ENCODE results near the gene MAST4.
A peak's percentile ranks its signal among the peaks of the same experiment; 100 is the strongest.
"Not testable (repeated sequence)": the region's sequence is repeated elsewhere in the genome, so short reads cannot be mapped to it uniquely, and the experiment has no call there.

The MAST4 gene

DNA sequence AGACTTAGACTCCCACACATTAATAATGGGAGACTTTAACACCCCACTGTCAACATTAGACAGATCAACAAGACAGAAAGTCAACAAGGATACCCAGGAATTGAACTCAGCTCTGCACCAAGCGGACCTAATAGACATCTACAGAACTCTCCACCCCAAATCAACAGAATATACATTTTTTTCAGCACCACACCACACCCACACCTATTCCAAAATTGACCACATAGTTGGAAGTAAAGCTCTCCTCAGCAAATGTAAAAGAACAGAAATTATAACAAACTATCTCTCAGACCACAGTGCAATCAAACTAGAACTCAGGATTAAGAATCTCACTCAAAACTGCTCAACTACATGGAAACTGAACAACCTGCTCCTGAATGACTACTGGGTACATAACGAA is 156.5 kb downstream of the MAST4 start:
- FAIRE-seq = not testable (repeated sequence)

DNA sequence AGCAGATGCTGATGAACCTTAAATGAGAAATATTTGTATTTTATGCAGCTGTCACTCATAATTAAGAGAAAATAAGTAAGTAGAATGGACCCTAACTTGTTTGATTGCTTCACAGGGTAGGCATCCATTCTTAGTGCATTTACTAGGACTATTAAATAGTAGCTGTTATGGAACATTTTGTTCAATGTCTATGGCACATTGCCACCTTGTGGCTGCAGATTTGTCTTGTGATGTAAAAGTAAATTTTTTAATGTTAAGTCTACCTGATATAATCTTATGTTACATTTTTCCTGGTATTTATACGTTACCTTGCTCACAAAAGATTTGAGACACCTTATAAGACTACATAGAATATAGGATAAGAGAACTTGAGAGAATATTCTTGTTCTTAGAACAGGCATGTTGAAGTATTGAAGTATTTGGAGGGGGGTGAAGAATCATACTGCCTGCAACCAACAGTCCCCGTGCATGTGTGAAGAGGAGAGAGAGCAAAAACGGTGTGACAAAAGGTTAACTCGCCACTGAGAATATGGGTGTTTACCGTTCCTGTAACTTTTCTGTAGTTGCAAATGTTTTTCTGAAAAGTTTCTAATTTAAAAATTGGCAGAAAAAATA is 161.1 kb downstream of the MAST4 start:
- peak; percentile 93 for FAIRE-seq

DNA sequence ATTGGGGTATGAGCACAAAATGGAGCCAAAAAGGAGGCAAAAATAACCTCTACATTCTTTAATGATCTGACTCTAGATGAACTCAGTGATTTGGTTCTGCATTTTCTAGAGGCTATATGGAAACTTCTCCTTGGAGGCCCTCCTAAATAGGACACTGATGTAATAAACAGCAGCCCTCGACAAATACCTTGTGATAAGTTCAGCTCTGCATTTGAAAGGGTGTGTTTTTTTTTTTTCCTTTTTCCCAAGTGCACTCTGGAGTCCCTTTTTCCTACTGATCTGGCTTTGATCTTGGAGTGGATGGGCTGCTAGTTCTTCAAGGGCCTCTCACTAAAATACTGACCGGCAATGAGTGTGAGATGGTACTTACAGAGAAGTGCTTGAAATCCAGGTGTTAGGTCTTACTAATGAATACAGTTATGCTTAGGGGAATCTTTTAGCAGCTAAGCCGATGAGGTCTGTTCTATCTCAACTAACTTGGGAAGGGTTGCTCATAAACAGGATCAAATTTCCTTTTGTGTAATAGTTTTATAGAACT is 161.7 kb downstream of the MAST4 start:
- no peak for FAIRE-seq

DNA sequence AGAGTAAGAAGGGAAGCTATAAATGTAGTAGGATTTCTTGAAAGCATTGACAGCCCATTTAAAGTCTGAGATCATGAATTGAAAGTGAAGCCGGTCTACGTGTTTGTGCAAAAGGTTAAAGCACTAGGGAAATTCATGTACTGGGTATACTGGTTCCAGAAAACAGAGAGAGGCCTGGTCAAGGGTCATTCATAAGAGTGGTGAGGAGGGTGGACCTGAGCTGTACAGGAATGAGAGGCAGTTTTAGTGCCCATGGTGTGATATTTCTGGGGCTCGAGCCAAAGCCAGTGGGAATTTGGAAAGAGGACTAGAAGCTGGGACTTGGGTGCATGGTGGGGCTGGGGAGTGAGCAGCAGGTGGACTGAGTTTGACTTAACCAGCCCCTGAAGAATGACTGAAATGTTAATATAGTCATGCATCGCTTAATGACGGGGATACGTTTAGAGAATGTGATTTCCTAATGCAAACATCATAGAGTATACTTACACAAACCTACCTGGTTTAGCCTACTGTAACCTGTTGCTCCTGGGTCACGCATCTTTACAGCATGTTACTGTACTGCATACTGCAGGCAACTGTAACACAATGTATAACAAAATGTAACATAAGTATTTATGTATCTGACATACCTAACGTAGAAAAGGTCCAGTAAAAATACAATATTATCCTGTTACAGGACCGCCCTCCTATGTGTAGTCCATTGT is 173.0 kb downstream of the MAST4 start:
- no peak for FAIRE-seq

DNA sequence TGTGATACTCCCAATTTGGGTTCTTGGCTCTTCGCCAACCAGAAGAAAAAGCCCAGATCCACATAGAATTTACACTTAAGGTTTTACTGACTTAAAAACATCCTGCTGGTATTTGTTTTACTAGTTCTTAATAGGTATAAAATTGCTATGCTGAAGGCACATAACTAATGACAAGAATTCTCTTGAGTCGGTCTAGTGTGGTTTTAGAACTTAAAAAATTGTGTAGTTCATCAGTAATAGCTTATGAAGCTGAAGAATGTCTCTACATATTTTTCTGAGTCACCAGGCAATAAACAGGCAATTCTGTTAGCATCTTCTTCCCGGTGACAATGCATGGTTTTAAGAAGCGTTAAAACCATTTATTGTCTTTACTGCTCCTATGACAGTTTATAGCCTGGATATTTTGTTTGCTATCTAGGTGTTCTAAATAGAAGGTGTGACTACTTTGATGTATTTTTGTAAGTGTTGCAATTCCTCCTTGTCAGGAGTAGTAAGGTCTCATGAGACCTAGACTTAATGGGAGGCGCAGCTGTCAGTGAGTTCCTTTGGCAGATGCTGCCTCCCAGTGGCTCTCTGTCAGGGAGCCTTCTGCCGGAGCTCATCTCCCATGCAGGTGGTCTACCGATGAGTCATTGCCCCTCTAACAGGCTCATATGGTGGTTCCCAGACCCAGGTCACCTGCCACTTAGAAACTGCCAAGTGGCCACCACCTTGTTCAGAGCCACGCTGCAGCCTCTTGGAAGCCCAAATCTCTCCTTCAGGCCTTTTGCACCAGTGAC is 173.8 kb downstream of the MAST4 start:
- FAIRE-seq = no peak

DNA sequence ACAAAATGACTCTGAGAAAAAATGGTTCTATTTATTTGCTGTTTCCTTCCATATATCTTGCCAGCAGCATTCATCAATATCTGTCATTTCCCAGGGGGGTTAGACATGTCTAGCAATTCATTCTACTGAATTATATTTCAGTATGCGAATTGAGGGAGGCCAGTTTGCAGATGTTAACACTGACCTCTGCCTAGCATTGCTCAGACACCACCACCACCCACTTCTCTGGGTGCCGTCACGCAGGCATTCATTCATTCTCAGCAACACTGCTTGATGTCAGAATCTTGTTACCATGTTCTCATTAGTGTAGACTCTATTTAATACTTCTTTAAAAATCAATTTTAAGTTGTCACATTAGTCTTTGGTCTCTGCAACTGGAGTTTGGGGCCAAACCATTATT is 181.7 kb downstream of the MAST4 start:
- FAIRE-seq = no peak

DNA sequence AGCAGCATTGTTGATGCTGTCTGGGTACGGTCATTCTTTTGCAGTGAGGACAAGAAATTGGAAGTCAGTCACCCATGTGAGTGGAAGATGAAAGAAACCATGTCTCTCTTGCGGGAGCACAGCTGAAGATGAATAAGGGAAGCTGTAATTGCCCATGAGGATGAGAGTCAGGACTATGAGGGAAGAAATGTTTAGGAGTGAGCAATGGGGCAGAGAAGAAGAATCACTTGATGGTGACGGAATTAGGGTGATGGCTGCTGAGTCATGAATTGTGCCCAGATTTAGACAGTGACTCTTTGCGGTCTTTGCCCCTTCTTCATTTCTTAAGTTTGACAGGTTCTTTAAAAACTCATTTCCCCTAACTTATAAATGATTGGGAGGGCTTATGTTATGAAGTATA is 183.3 kb downstream of the MAST4 start:
- FAIRE-seq = no peak

DNA sequence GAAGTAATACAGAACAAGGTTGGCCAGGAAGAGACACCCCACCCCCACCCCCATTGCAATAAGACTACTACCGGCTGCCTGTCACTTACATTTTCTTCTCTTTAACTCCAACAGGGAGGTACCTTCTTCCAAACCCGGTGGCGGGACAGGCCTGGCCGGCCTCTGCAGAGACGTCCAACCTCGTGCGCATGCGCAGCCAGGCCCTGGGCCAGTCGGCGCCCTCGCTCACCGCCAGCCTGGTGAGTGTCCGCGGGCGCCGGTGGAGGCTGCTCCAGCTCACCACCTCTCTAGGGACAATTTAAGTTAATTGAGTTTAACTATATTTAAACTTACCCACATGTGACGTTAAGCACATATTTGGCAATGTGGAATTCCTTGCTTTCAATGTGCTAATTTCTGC is 192.4 kb downstream of the MAST4 start:
- FAIRE-seq = no peak

DNA sequence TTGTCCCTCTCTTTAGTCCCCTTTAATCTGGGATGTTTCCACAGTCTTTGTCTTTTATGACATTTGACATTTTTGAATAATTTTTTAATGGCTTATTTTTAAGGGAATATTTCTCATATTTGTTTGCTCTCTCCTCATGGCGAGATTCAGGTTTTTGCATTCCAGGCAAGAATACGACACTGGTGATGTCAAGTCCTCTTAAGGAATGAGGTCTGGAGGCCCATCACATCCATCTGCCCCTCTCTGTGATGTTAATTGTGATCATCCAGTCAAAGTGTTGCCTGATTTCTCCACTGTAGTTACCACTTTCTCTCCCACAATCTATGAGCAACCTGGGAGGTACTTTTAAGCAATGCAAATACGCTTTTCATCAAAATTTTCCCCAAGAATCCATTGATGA is 193.2 kb downstream of the MAST4 start:
- FAIRE-seq = no peak

DNA sequence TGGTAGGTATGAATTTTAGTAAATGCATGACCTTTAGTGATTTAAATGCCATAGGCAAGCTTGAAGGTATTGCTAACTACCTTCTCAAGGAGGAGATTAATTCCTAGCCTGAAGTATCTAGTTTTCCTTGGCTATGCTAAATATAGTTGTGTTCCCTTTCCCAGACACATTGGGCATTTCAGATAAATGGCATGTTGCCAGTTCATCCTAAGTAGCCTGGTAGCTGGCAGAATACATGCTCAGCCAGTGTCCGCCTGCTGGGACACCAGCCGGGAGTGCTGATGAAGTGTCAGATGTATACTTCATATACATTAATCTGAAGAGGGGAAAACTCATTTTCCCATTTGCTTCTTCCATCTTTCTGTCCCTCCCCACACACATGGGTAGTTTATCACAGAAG is 196.9 kb downstream of the MAST4 start:
- no peak for FAIRE-seq

DNA sequence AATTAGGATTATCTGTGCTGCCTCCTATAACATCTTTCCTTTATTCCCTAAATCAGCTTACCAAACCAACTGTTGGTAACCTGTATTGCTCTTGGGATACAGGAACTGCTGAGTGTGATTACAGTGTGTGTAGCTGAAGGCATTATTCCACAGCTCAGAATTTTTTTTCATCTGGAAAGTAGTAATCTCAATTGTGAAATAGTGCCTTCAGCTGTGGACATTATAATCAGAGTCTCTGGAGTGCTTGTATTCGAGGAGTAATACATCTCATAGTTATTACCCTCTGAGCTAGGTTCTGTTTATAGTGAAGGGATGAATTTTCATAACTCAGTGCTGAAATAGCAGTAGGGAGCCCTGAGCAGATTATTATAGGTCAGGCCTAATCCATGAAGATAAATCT is 199.5 kb downstream of the MAST4 start:
- peak; percentile 51 for FAIRE-seq

DNA sequence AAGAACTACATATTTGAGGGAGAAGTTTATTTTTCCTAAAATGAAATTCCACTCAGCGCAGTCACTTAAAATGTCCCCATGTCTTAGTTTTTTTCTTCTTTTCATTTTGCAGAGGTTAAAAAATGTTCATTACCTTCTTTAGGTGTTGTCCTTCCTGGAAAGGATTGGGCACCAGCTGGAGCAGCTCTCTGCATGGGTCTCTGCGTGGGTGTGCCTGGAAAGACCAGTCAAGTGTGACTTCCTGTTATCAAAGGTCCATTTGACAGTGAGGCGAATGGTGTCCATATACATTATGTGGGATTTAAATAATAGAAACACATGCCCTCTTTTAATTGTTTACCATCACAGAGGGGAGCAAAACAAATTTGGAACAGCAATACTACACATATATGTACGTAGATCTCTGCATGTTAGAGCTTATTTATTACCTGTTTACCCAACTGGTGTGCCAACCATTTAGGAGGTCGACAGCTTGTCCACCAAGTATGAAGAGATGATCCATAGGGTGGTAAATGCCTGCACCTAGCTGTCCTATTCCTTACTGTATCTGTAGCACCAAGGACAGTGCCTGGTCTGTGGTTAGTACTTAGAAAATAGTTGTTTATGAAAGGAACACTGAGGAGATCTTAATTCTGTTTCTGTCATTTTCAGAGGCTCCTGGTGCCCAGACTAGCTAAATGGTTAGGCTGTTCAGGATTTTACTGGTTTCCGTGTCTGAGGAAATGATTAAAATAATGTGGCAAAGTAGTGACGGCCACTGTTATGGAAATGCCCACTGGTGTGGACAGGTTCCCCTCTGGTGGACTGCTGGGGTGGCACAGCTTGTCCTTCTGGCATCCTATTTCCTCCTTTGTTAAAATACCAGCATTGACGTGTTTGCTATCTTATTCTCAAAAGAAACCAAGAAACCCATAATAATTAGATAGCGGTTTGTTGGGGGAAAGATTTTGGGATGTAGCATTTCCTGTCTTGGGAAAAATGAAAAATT is 200.4 kb downstream of the MAST4 start:
- no peak for FAIRE-seq

DNA sequence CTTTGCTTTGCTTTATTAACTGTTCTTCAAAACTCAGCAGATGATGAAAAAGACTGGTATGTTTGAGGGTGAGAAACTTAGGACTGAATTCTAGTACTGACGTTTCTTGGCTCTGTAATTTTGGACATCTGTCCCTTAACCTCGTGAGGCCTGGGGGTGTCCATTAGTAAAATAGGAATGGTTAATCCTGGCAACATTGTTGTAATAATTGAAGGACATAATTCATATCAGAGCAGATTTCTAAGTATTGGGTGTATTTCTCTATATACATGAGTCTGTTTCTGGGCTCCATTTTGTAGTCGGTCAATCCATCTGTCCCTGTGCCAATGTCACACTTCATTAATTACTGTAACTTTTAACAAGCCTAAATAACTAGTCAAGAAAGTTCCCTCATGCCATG is 206.7 kb downstream of the MAST4 start:
- no peak for FAIRE-seq

DNA sequence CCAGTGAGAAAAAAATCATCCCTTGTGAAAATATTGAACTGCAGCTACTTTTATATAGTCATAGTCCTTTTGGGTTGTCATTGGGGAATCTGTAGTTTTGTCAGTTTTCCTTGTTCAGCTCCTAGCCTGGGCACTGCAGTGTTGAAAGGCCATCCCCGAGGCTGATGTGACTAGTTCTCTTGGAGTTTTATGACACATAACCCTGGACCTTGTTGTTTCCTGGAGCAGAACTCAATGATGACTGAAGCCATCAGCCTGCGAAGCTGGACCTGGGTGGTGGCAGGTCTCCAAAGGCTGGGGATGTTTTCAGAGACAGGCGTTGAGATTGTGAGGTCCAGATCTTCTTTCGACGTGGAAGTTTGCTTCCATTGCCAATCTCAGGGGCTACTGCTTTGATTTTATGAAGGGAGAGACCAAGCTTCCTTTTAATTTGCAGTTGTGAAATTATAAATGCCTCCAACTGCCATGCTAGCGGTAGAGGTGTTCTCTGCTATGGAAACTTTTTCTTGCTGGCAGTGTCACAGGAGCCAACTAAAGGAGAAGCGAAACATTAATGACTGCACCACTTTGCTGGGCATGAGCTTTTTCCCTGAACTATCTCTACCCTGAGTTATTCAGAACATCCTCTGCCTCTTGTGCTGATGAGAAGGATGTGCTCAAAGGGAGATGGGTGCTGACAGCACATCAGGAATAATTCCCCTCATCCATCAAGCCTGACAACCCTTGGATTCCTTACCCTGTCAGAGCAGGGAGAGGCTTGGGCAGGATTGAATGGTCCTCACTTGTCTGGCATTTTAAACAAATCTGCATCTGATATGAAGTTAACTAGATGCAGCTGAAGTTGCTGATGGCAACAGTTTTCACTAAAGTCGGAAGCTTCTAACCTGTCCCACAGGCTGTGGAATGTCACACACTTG is 209.6 kb downstream of the MAST4 start:
- FAIRE-seq = no peak

DNA sequence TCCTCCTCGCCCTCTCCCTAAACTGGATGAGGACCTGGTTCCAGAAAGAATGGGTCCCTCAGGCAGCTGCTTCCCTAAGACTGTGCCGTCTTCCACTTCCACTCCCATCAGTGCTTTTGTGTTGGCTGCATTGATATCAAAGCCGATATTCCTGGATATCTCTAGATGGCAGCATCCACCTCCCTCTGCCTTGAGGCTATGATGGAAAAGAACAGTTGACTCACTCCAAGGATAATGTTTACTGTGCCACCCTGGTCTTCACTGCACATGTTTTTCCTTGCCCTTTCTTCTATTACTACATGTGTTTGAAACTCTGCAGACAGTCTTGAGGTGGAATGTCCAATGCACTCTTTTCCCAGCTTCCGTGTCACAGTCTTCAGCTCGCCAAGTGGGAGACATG is 211.6 kb downstream of the MAST4 start:
- no peak for FAIRE-seq

DNA sequence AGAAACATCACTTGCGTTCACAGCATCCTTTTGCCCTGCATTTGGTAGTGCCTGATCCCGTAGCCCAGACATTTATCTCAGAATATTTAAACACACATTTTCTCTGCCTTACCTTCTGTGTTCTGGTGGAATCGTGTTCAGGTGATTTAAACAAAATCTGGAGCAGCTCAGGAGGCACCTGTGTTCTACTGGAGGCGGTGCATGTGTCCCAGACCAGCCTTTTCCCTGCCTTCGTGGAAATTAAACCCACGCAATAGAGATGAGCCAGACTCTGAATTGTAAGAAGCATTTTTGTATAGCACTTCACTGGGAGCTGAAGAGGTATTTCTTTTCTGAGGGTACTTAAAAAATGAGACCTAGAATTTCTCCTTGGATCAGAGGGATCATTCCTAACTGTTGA is 212.5 kb downstream of the MAST4 start:
- FAIRE-seq = no peak

DNA sequence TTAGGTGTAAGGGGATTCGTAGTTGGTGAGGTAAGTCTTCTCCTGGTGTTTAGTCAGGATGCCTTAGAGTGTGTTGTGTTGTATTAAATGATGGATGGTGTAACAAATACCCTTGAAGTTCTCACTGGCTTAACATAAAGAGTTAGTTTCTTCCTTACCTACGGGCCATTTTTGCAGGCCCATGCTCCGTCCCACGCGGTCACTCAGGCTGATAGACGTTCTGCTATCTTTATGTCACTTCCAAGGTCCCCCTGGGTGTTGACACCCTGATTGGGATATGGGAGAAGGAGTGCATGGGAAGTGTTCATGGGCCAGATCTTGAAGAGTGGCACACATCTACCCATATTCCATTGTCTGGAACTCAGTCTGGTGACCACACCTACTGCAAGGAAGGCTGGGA is 214.0 kb downstream of the MAST4 start:
- FAIRE-seq = no peak

DNA sequence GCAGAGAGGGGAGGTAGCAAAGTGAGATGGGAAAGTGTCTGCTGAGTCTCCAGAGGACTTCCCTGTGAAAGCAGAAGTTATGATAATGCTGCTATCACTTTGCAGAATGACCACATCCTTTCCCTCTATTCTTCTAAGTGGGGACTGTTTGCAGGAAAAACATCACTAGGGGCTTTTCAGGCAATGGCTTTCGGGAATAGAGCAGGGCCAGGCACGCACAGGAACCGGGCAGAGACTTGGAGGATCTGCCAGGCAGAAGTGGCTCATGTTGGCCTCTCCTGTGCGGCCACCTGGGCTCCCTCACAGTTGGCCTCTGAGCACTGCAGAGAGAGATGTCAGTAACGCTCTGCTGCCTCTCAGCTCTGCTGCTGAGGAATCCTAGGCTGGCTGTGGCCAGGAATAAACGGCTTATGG is 214.7 kb downstream of the MAST4 start:
- FAIRE-seq = no peak

DNA sequence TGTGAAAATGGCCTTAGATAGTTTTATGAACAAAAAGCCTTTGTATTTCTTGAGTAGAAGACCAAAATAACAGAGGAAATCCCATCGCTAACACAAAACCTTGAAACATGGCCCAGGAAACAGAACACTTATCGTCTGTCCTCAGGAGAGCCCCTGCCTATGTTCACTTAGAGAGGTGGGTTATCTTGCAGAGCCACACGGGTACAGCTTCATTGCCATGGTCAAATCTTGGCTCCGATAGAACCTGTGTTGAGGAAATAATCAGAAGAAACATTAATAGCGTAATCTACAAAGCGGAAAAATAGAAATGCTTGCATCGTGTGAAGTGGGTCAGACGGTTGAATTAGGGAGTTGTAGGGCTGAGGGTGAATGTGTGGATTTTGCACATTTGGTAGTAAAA is 216.1 kb downstream of the MAST4 start:
- FAIRE-seq = no peak

DNA sequence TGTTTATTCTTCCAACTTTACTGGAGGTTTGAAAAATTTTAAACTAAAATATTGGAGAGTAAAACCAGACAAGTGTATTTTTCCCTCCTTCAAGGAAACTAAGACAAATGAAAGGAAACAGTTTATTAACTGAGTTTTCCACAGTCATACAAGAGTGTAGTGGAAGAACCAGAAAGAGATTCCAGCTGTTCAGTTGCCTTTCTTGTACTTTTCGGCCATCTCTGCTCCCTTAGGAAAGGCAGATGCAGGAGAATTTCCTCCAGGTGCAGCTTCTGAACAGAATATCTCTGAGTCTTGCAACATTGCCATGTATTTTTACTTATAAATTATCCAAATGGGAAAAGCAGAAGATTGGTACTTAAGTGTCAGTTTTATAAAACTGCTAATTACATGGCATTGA is 217.1 kb downstream of the MAST4 start:
- no peak for FAIRE-seq

DNA sequence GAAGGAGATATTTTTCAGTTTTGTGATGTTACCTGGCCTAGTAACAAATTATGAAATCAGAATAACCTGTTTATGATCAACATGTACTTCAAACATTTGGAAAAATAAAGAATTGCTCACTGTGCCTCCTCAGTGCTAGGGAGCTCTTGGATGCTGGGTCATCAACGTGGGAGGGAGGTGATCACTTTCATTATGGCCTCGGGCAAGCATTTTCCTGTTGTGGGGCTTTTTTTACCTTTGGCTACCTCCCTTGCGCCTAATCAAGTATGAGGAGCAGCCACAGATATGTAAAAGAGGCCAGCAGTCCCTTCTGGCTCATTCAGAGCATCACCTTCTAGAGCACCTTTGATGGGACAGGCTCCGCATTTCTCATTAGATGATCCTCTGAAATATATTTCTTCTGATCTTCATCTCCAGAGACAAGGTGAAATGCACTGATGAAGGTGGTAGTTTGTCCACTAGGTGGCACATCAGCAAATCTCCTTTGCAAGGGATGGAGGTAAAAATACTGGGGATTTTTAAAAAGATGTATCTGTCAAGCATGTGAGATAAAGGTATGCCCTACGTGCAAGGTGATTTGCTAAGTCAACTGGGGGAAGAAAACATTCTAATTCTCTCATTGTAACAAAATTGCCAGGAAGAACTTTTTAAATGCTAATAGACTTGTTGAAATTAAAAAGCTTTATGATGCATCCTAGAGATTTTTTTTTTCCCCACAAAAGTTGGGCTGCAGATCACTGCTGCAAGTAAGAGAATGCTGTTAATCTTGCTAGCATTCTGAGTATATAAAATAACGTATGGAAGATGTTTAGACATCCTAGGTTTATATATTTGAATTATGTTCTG is 218.2 kb downstream of the MAST4 start:
- peak; percentile 99 for FAIRE-seq

Measured in islet of Langerhans (tissue), 1 donor.